HepG2 (cell line): ENCODE data around the gene ZMYND8. TPM values are rescaled to one million over a fixed set of nuclear protein-coding genes. Genes with fewer than 3 reads are reported as not detected.

Experiments
- ATAC-seq: fragments of 200-7000 bp; cut with Tn5 transposase; 3 replicates; pipeline ENCODE4 v1.9.1; 2020; ENCODE audit warnings: mild to moderate bottlenecking, moderate library complexity
- BruUV-seq: library from RNA; stranded (reverse); fragments of 400-500 nt; replicated peaks from 2 replicates; lab custom pipeline; 2021; lab: Mats Ljungman, UMichigan
- CTCF ChIA-PET: fragments of 300-600 bp; formaldehyde crosslinking; extraction: SDS; loops from one replicate; lab custom pipeline; 2021; ENCODE audit warnings: low total read pairs, inconsistent platforms, low intra/inter-chr PET ratio; lab: Yijun Ruan, JAX
- POLR2A ChIA-PET: fragments of 350-600 bp; sonication (Branson Sonifier 250); formaldehyde crosslinking; loops from one replicate; lab custom pipeline; 2020; ENCODE audit warnings: antibody characterized with exemption, inconsistent platforms; lab: Yijun Ruan, JAX
- DNase-seq: peaks from one replicate; pipeline ENCODE4 v3.0.0-alpha.2; 2015; ENCODE audit warnings: low spot score
- FAIRE-seq: peaks from 3 replicates; lab custom pipeline; 2011; peaks lifted over from hg19 to GRCh38; lab: Jason Lieb, UNC
- H2AFZ ChIP-seq: one replicate; pipeline ENCODE4 v1.6.1; 2011; ENCODE audit warnings: low read length, inconsistent platforms
- H3K27ac ChIP-seq: fragments of 300-600 bp; 3 replicates; pipeline ENCODE4 v1.8.0; 2011; ENCODE audit warnings: mixed run types, mild to moderate bottlenecking, mixed read lengths, low read length, inconsistent platforms; ENCODE audit not compliant: insufficient read depth; ENCODE audit errors: extremely low read length
- H3K27me3 ChIP-seq, 2 experiments: fragments of 200-600 bp in 1 of 2; 2 replicates in 1 of 2; 3 replicates in 1 of 2; pipeline versions ENCODE4 v1.6.0 to v1.8.0; 2011; ENCODE audit warnings: low read length in 2 of 2, mild to moderate bottlenecking in 2 of 2, moderate library complexity in 2 of 2, inconsistent platforms in 1 of 2; ENCODE audit not compliant: insufficient read depth in 2 of 2, control insufficient read depth in 1 of 2
- H3K36me3 ChIP-seq, 2 experiments: fragments of 200-600 bp in 1 of 2; replicated peaks in 1 of 2; 2 replicates in 1 of 2; 3 replicates in 1 of 2; pipeline versions ENCODE4 v1.5.1 to v1.8.0; 2011; ENCODE audit warnings: low read length in 2 of 2, inconsistent platforms in 1 of 2; ENCODE audit not compliant: insufficient read depth in 2 of 2, control insufficient read depth in 1 of 2
- H3K4me1 ChIP-seq: 2 replicates; pipeline ENCODE4 v1.5.1; 2012; ENCODE audit warnings: low read length, inconsistent platforms; ENCODE audit not compliant: insufficient read depth
- H3K4me2 ChIP-seq: 2 replicates; pipeline ENCODE4 v1.6.0; 2011; ENCODE audit warnings: low read depth, low read length, inconsistent platforms
- H3K4me3 ChIP-seq, 3 experiments: fragments of 200-600 bp in 1 of 3; sonication (generic), shearing (Covaris generic) in 1 of 3; replicated peaks in 1 of 3; 2 replicates each; pipeline ENCODE4 v1.5.1; 2011 to 2016; ENCODE audit warnings: low read length in 3 of 3, inconsistent platforms in 2 of 3, low read depth in 2 of 3, mild to moderate bottlenecking in 2 of 3, control low read depth in 1 of 3, mixed read lengths in 1 of 3; ENCODE audit not compliant: insufficient read depth in 1 of 3
- H3K79me2 ChIP-seq: one replicate; pipeline ENCODE4 v1.6.1; 2011; ENCODE audit warnings: low read length, inconsistent platforms; ENCODE audit not compliant: insufficient read depth
- H3K9ac ChIP-seq: 2 replicates; pipeline ENCODE4 v1.6.0; 2011; ENCODE audit warnings: mild to moderate bottlenecking, low read depth, low read length, inconsistent platforms; ENCODE audit not compliant: insufficient read depth
- H3K9me3 ChIP-seq: 2 replicates; pipeline ENCODE4 v1.5.1; 2012; ENCODE audit warnings: mild to moderate bottlenecking, low read length
- H4K20me1 ChIP-seq: 2 replicates; pipeline ENCODE4 v1.6.0; 2011; ENCODE audit warnings: inconsistent platforms, mild to moderate bottlenecking, low read length, moderate library complexity; ENCODE audit not compliant: insufficient read depth
- BORCS8-MEF2B ChIP-seq: sonication (generic); formaldehyde crosslinking; IDR thresholded peaks from 2 replicates; pipeline ENCODE4 v1.8.0; 2022; ENCODE audit warnings: mild to moderate bottlenecking, missing genetic modification reagents
- HMG20B ChIP-seq: conservative IDR thresholded peaks from 2 replicates; pipeline ENCODE4 v1.6.1; 2016; ENCODE audit warnings: missing genetic modification reagents, missing compliant biosample characterization
- HMGA1 ChIP-seq: sonication (generic); formaldehyde crosslinking; conservative IDR thresholded peaks from 2 replicates; pipeline ENCODE4 v1.4.0; 2020; ENCODE audit warnings: missing genetic modification reagents
- SPEN ChIP-seq: sonication (generic); formaldehyde crosslinking; IDR thresholded peaks from 2 replicates; pipeline ENCODE4 v1.5.1; 2020; ENCODE audit warnings: low read depth, mild to moderate bottlenecking, missing genetic modification reagents
- SRF ChIP-seq: IDR thresholded peaks from 2 replicates; pipeline ENCODE4 v1.6.1; 2011; ENCODE audit warnings: mild to moderate bottlenecking, low read depth, low read length, moderate library complexity
- ZIK1 ChIP-seq: sonication (generic); formaldehyde crosslinking; IDR thresholded peaks from 2 replicates; pipeline ENCODE4 v1.5.0; 2020; ENCODE audit warnings: mild to moderate bottlenecking, low read depth, missing genetic modification reagents, borderline replicate concordance
- ZNF460 ChIP-seq: sonication (generic); formaldehyde crosslinking; IDR thresholded peaks from 2 replicates; pipeline ENCODE4 v1.5.1; 2020; ENCODE audit warnings: missing genetic modification reagents, mild to moderate bottlenecking, borderline replicate concordance
- ZNF543 ChIP-seq: sonication (generic); formaldehyde crosslinking; IDR thresholded peaks from 2 replicates; pipeline ENCODE4 v1.4.0; 2020; ENCODE audit warnings: mild to moderate bottlenecking, missing genetic modification reagents
- ZNF598 ChIP-seq: sonication (generic); formaldehyde crosslinking; IDR thresholded peaks from 2 replicates; pipeline ENCODE4 v1.5.1; 2020; ENCODE audit warnings: mild to moderate bottlenecking, missing genetic modification reagents, borderline replicate concordance
- ZNF615 ChIP-seq: sonication (generic); formaldehyde crosslinking; IDR thresholded peaks from 2 replicates; pipeline ENCODE4 v1.5.0; 2020; ENCODE audit warnings: mild to moderate bottlenecking, missing genetic modification reagents, borderline replicate concordance
- ZNF83 ChIP-seq: sonication (generic); formaldehyde crosslinking; IDR thresholded peaks from 2 replicates; pipeline ENCODE4 v1.4.0; 2020; ENCODE audit warnings: missing genetic modification reagents, mild to moderate bottlenecking, borderline replicate concordance
- WGBS: methylation state at CpG from one replicate; pipeline ENCODE4 v1.1.6; 2017; ENCODE audit warnings: low lambda C conversion rate; 5-methylcytosine and 5-hydroxymethylcytosine counted together
- in situ Hi-C: cut with HindIII; loops from 2 replicates; pipeline ENCODE4 v1.10.0; 2017; ENCODE audit warnings: low pct_unique_long_range_greater_than_20kb; ENCODE audit not compliant: extremely low pct_ligation_motif_present
- intact Hi-C: fragments of 100-400 bp; cut with micrococcal nuclease; formaldehyde crosslinking; loops from one replicate; pipeline ENCODE4 v1.10.0; 2022; ENCODE audit not compliant: unreplicated experiment
- polyA plus RNA-seq, 8 experiments: library from polyadenylated mRNA; depleted of rRNA in 3 of 8; stranded (reverse) in 7 of 8; unstranded in 1 of 8; fragments of >200 nt; fragmentation: Illumina TruSeq in 4 of 8; extraction: Trizol in 4 of 8; gene quantifications; 2 replicates each; pipeline versions ENCODE4 v1.2.1 to v1.2.3, GENCODE V29; 2011 to 2016; ENCODE audit warnings: low read depth in 4 of 8, missing spikeins in 1 of 8, mixed read lengths in 1 of 8; ENCODE audit not compliant: insufficient read depth in 1 of 8
- total RNA-seq, 5 experiments: library from RNA; depleted of rRNA; stranded (reverse); fragments of >200 nt; fragmentation: Illumina TruSeq; extraction: Trizol; gene quantifications; 2 replicates each; pipeline ENCODE4 v1.2.3, GENCODE V29; 2016; ENCODE audit warnings: low read depth in 1 of 5
- TF ChIP-seq, protein P1 (sequence below): IDR thresholded peaks from 2 replicates; pipeline ENCODE4 v1.6.1; 2016; ENCODE audit warnings: missing biosample characterization, missing genetic modification reagents, low read depth
- TF ChIP-seq, protein P2 (sequence below): IDR thresholded peaks from 2 replicates; pipeline ENCODE4 v1.6.1; 2012; ENCODE audit warnings: low read depth, low read length, improper control_type of control experiment
- TF ChIP-seq, protein P3 (sequence below): sonication (generic); formaldehyde crosslinking; IDR thresholded peaks from 2 replicates; pipeline ENCODE4 v1.5.1; 2020; ENCODE audit warnings: mild to moderate bottlenecking, missing genetic modification reagents, moderate library complexity

The ZMYND8 gene
- total and polyA plus RNA-seq, 2 of the 13 experiments (the other 11 are each of a cell fraction or from before 2014, with no cell fraction given), result 53.9 to 84.7 TPM

DNA sequence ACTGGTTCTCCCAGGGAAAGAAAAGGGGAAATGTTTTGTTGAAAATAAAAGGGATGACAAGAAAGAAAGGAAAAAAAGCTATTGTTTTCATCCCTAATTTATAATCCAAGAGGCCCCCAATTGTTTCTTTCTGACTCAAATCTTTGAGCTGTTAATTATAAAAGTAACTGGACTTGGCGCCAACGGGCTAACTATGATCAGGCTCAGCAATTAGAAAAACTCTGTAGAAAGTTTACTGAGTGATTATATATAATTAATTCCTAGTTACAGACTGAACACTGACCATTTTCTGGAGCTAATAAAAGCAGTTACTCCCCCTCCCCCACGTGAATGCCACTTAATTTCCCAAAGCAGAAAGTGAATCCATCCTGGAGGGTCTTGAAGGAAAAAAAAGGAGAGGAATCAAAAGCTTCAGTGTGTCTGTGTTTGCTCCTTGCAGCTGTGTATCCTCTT, 3.2 kb downstream of the ZMYND8 start (continued):
- TF ChIP-seq ZIK1 (0 out of 2 replicates have a peak, but pooled peaks have one; percentile 25), SRF (no peak), ZNF460 (CRISPR knock-in tag) (no peak), ZNF543 (CRISPR knock-in tag) (0 out of 2 replicates have a peak, but pooled peaks have one; percentile 15)
- TF ChIP-seq, protein P1, sequence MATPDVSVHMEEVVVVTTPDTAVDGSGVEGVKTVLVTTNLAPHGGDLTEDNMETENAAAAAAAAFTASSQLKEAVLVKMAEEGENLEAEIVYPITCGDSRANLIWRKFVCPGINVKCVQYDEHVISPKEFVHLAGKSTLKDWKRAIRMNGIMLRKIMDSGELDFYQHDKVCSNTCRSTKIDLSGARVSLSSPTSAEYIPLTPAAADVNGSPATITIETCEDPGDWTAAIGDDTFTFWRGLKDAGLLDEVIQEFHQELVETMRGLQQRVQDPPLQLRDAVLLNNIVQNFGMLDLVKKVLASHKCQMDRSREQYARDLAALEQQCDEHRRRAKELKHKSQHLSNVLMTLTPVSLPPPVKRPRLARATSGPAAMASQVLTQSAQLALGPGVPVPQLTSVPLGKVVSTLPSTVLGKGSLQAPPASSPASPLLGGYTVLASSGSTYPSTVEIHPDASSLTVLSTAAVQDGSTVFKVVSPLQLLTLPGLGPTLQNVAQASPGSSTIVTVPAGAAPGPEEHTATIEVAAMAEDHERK (CRISPR knock-in tag), result no peak

DNA sequence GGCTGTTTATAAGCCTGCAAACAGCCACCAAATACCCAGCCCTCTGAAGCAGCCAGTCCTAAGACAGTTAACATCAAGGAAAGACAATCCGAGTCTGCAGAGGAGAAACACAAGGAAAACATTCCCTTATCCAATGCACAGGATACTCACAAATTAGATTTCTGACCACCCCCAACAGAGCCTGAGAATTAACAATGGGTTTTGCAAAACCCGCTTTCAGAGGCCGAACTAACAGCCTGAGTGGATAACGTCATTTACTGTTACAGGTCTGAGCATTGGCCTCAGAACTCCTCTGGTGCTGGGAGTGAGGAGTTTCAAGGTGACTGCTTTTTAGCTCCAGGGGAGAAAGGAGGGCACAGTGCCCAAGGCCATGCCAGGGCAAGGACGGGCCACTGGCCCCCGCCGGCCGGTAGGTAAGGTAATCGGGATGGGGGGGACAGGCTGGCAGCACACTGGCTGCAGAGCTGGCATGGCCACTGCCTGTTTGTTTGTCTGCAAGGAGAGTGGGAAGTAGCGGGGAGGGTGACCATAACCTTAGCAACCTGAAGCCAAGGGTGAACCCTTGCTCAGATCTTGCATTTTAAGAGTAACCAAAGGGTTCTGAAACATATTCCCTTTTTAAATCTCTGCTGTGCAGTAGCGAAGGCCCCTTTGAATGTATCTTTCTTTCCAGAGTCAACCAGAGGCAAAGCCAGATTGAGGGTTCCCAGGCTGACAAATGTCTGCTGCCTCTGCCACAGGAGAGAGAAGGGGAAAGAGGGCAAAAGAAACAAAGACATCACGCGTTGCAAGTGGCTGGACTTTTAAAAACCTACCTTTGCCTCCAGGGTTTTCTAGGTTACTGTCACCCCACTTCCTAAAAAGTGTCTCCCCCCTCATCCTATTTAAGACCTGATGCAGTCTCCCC, 3.9 kb downstream of the ZMYND8 start:
- FAIRE-seq (no peak), DNase-seq (no peak), ATAC-seq (no peak)
- 53% methylated on average over 13 of the region's 13 CpGs for WGBS
- no peak overlapping the region for H2AFZ ChIP-seq
- ChIA-PET CTCF (no interaction called here), POLR2A (interaction anchor here (0.9 to 13.6 kb wide), 10 partner anchors 8 to 150 kb away, joined by 3 to 624 read pairs (median 5); no protein-coding TSS in a partner anchor)
- no peaks in the 10 kb centered on the region; a peak in 1 of 5 replicates for H3K27me3 ChIP-seq
- BruUV-seq, result no TSS peak
- peak overlapping the region; percentile 99 for H3K27ac ChIP-seq
- no peaks in the 10 kb centered on the region for H3K9me3 ChIP-seq
- in situ Hi-C loops, result no loop called here
- H3K4me1 ChIP-seq, result peaks cover 82% of the 10 kb centered on the region
- peaks cover 7 to 41% of the 10 kb centered on the region in 2 experiments for H3K36me3 ChIP-seq
- intact Hi-C loops, result no loop called here
- peaks cover 55% of the 10 kb centered on the region for H4K20me1 ChIP-seq
- peak overlapping the region; percentile 99 for H3K9ac ChIP-seq
- H3K4me3 ChIP-seq, result peak overlapping the region; percentile 46 to 81 (median 73)
- H3K79me2 ChIP-seq, result peaks cover 96% of the 10 kb centered on the region
- peak overlapping the region; percentile 91 for H3K4me2 ChIP-seq
- TF ChIP-seq HMG20B (CRISPR knock-in tag) (no peak), SPEN (peak; percentile 48; the same call in 1 of the 2 replicates), ZNF615 (CRISPR knock-in tag) (no peak), BORCS8-MEF2B (CRISPR knock-in tag) (peak; percentile 82; the same call in 1 of the 2 replicates), ZNF598 (CRISPR knock-in tag) (no peak), HMGA1 (CRISPR knock-in tag) (no peak), ZNF83 (CRISPR knock-in tag) (no peak)
- TF ChIP-seq, protein P2, sequence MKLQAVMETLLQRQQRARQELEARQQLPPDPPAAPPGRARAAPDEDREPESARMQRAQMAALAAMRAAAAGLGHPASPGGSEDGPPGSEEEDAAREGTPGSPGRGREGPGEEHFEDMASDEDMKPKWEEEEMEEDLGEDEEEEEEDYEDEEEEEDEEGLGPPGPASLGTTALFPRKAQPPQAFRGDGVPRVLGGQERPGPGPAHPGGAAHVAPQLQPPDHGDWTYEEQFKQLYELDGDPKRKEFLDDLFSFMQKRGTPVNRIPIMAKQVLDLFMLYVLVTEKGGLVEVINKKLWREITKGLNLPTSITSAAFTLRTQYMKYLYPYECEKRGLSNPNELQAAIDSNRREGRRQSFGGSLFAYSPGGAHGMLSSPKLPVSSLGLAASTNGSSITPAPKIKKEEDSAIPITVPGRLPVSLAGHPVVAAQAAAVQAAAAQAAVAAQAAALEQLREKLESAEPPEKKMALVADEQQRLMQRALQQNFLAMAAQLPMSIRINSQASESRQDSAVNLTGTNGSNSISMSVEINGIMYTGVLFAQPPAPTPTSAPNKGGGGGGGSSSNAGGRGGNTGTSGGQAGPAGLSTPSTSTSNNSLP, result no peak
- TF ChIP-seq, protein P3, sequence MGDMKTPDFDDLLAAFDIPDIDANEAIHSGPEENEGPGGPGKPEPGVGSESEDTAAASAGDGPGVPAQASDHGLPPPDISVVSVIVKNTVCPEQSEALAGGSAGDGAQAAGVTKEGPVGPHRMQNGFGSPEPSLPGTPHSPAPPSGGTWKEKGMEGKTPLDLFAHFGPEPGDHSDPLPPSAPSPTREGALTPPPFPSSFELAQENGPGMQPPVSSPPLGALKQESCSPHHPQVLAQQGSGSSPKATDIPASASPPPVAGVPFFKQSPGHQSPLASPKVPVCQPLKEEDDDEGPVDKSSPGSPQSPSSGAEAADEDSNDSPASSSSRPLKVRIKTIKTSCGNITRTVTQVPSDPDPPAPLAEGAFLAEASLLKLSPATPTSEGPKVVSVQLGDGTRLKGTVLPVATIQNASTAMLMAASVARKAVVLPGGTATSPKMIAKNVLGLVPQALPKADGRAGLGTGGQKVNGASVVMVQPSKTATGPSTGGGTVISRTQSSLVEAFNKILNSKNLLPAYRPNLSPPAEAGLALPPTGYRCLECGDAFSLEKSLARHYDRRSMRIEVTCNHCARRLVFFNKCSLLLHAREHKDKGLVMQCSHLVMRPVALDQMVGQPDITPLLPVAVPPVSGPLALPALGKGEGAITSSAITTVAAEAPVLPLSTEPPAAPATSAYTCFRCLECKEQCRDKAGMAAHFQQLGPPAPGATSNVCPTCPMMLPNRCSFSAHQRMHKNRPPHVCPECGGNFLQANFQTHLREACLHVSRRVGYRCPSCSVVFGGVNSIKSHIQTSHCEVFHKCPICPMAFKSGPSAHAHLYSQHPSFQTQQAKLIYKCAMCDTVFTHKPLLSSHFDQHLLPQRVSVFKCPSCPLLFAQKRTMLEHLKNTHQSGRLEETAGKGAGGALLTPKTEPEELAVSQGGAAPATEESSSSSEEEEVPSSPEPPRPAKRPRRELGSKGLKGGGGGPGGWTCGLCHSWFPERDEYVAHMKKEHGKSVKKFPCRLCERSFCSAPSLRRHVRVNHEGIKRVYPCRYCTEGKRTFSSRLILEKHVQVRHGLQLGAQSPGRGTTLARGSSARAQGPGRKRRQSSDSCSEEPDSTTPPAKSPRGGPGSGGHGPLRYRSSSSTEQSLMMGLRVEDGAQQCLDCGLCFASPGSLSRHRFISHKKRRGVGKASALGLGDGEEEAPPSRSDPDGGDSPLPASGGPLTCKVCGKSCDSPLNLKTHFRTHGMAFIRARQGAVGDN, result peak; percentile 92
